ENCODE measurements around the gene WIPF3.

The WIPF3 gene

DNA sequence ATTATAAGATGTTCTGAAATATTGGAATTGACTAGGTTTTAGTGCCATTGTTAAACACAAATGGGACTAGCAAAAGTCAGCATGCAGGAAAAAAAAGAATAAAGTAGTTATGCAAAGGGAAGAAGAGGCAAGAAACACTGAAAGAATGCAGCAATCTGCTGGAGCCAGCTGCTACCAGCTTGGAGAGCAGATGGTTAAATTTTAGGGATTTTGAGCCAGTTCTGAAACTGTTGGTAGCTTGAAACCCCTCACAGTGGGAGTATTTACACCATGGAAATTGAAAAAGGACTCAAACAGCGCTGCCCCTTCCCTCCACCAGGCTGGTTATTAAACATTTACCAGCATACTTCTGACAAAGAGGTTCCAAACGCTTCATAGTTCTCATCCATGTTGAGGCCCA lies 142.3 kb downstream of the WIPF3 start:
- peaks cover 14% of the 10 kb centered on the region; the same call in 1 of the 2 replicates for H3K9me3 ChIP-seq (ENCODE audit: control insufficient read depth, insufficient read depth, low read length)

DNA sequence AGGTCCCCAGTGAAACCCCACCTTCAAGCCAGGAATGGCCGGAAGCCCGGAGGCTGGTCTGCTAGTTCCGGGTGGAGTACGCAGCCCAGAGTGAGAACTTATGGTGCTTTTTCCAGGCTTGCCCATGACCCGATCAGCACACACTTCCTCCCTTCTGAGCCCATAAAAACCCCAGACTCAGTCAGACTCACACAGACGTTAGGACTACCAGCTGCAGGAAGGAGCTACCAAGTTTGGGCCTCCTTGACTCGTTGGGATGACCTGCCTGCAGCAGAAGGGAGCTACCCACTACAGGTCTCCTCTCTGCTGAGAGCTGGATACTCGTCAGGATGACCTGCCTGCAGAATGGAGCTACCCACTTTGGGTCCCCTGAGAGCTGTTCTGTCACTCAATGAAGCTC lies 144.2 kb downstream of the WIPF3 start:
- peaks cover under 1% of the 10 kb centered on the region for H3K4me1 ChIP-seq (ENCODE audit: control insufficient read depth, low read length)
- H3K36me3 ChIP-seq (ENCODE audit: control insufficient read depth, low read length): peaks cover 80% of the 10 kb centered on the region
- peaks cover 14% of the 10 kb centered on the region; the same call in 1 of the 2 replicates for H3K9me3 ChIP-seq (ENCODE audit: control insufficient read depth, insufficient read depth, low read length)
- H3K79me2 ChIP-seq (ENCODE audit: control insufficient read depth, low read length): no peaks in the 10 kb centered on the region
- H4K20me1 ChIP-seq (ENCODE audit: control insufficient read depth, insufficient read depth, low read depth, low read length): no peaks in the 10 kb centered on the region
- H3K27ac ChIP-seq (ENCODE audit: low read depth, low read length): no peak overlapping the region
- H3K27me3 ChIP-seq (ENCODE audit: control insufficient read depth, low read length): no peaks in the 10 kb centered on the region
- TF ChIP-seq, protein P1, sequence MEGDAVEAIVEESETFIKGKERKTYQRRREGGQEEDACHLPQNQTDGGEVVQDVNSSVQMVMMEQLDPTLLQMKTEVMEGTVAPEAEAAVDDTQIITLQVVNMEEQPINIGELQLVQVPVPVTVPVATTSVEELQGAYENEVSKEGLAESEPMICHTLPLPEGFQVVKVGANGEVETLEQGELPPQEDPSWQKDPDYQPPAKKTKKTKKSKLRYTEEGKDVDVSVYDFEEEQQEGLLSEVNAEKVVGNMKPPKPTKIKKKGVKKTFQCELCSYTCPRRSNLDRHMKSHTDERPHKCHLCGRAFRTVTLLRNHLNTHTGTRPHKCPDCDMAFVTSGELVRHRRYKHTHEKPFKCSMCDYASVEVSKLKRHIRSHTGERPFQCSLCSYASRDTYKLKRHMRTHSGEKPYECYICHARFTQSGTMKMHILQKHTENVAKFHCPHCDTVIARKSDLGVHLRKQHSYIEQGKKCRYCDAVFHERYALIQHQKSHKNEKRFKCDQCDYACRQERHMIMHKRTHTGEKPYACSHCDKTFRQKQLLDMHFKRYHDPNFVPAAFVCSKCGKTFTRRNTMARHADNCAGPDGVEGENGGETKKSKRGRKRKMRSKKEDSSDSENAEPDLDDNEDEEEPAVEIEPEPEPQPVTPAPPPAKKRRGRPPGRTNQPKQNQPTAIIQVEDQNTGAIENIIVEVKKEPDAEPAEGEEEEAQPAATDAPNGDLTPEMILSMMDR (IDR thresholded peaks at IDR 0.05; ENCODE audit: low read depth, low read length, poor library complexity, severe bottlenecking): no peak
- TF ChIP-seq EZH2phosphoT487 (IDR thresholded peaks at IDR 0.05; ENCODE audit: borderline replicate concordance, low read length): no peak
- H3K9me2 ChIP-seq (replicated peaks; ENCODE audit: control insufficient read depth, low read length): no peaks in the 10 kb centered on the region
- no peak overlapping the region for H3K4me3 ChIP-seq (ENCODE audit: low read length)
- H3F3A ChIP-seq (ENCODE audit: control insufficient read depth, insufficient read depth): no peaks in the 10 kb centered on the region
- no peak overlapping the region for H3K4me2 ChIP-seq (ENCODE audit: low read length)

More for the DNA sequence above, 142.3 kb downstream of the WIPF3 start:
- H4K20me1 ChIP-seq (ENCODE audit: control insufficient read depth, insufficient read depth, low read depth, low read length): no peaks in the 10 kb centered on the region
- H3K9me2 ChIP-seq (replicated peaks; ENCODE audit: control insufficient read depth, low read length): no peaks in the 10 kb centered on the region
- no peaks in the 10 kb centered on the region for H3K4me1 ChIP-seq (ENCODE audit: control insufficient read depth, low read length)
- H3K27me3 ChIP-seq (ENCODE audit: control insufficient read depth, low read length): no peaks in the 10 kb centered on the region
- peaks cover 75% of the 10 kb centered on the region for H3K36me3 ChIP-seq (ENCODE audit: control insufficient read depth, low read length)
- H3K79me2 ChIP-seq (ENCODE audit: control insufficient read depth, low read length): no peaks in the 10 kb centered on the region
- no peak overlapping the region for H3K4me3 ChIP-seq (ENCODE audit: low read length)
- TF ChIP-seq EZH2phosphoT487 (IDR thresholded peaks at IDR 0.05; ENCODE audit: borderline replicate concordance, low read length): no peak
- TF ChIP-seq, protein P1 (IDR thresholded peaks at IDR 0.05; ENCODE audit: low read depth, low read length, poor library complexity, severe bottlenecking): no peak
- H3K27ac ChIP-seq (ENCODE audit: low read depth, low read length): no peak overlapping the region
- H3K4me2 ChIP-seq (ENCODE audit: low read length): no peak overlapping the region
- H3F3A ChIP-seq (ENCODE audit: control insufficient read depth, insufficient read depth): no peaks in the 10 kb centered on the region

DNA sequence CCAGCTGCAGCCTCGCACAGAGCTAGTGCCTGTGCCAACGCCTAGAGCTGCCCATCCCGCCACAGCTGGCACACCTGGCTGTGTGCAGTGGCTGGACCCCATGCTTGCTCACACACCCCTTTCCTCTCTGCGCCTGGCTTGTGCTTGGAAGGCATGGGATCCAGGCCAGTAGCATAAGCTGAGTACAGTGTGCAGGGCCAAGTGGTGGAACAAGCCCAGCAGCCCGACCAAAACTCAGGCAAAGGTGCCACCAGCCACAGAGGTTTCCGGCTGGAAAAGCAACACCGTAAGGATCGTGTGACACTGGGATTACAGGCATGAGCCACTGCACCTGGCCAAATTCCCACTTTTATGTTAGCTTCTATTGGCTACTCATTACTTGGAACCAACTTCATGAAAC lies 144.9 kb downstream of the WIPF3 start:
- Histone ChIP-seq H3K36me3 (ENCODE audit: control insufficient read depth, low read length) (peaks cover 84% of the 10 kb centered on the region), H3K27ac (ENCODE audit: low read depth, low read length) (no peak overlapping the region), H3K27me3 (ENCODE audit: control insufficient read depth, low read length) (no peaks in the 10 kb centered on the region), H3F3A (ENCODE audit: control insufficient read depth, insufficient read depth) (no peaks in the 10 kb centered on the region), H3K9me3 (ENCODE audit: control insufficient read depth, insufficient read depth, low read length) (peaks cover 14% of the 10 kb centered on the region; the same call in 1 of the 2 replicates), H3K79me2 (ENCODE audit: control insufficient read depth, low read length) (no peaks in the 10 kb centered on the region), H3K4me1 (ENCODE audit: control insufficient read depth, low read length) (peaks cover 7% of the 10 kb centered on the region), H3K4me2 (ENCODE audit: low read length) (no peak overlapping the region), H3K9me2 (replicated peaks; ENCODE audit: control insufficient read depth, low read length) (no peaks in the 10 kb centered on the region), H3K4me3 (ENCODE audit: low read length) (no peak overlapping the region), H4K20me1 (ENCODE audit: control insufficient read depth, insufficient read depth, low read depth, low read length) (no peaks in the 10 kb centered on the region)
- no peak for TF ChIP-seq EZH2phosphoT487 (IDR thresholded peaks at IDR 0.05; ENCODE audit: borderline replicate concordance, low read length)
- TF ChIP-seq, protein P1 (IDR thresholded peaks at IDR 0.05; ENCODE audit: low read depth, low read length, poor library complexity, severe bottlenecking): no peak
